Skeletal muscle tissue (tissue), 4 donors: ENCODE results near the gene CST9. TPM values are rescaled to one million over a fixed set of nuclear protein-coding genes. Genes with fewer than 3 reads are reported as not detected.

ENCODE experiments used
- H3K27ac ChIP-seq: one replicate; pipeline ENCODE4 v1.7.0; 2013; ENCODE audit warnings: mild to moderate bottlenecking, low read depth, low read length, inconsistent platforms
- H3K27me3 ChIP-seq, 3 donors: one replicate each; pipeline ENCODE4 v1.7.0; 2013; ENCODE audit warnings: low read length in 3 of 3; ENCODE audit not compliant: control insufficient read depth in 3 of 3, insufficient read depth in 3 of 3
- H3K36me3 ChIP-seq, 3 donors: one replicate each; pipeline ENCODE4 v1.7.0; 2013; ENCODE audit warnings: low read length in 3 of 3; ENCODE audit not compliant: control insufficient read depth in 3 of 3, insufficient read depth in 3 of 3
- H3K4me1 ChIP-seq, 3 donors: one replicate each; pipeline ENCODE4 v1.7.0; 2013; ENCODE audit warnings: low read length in 3 of 3, mild to moderate bottlenecking in 3 of 3; ENCODE audit not compliant: control insufficient read depth in 3 of 3, insufficient read depth in 3 of 3
- H3K4me3 ChIP-seq, 3 donors: one replicate each; pipeline ENCODE4 v1.7.0; 2013; ENCODE audit warnings: low read length in 3 of 3
- H3K9ac ChIP-seq, 3 donors: one replicate each; pipeline ENCODE4 v1.7.0; 2013; ENCODE audit warnings: low read length in 3 of 3, mild to moderate bottlenecking in 3 of 3, moderate library complexity in 2 of 3, low read depth in 1 of 3
- H3K9me3 ChIP-seq, 3 donors: one replicate each; pipeline ENCODE4 v1.7.0; 2013; ENCODE audit warnings: low read length in 3 of 3; ENCODE audit not compliant: control insufficient read depth in 3 of 3
- total RNA-seq: library from RNA; depleted of rRNA; stranded (reverse); fragments of >200 nt; gene quantifications from one replicate; pipeline ENCODE4 v1.2.3, GENCODE V29; 2014
- donor health status: Osteomylitis.

CST9 gene
- total RNA-seq, 1 donor from 2014 or later, result not detected

GRCh38 chr20:23554401-23554800 lies 51.3 kb downstream of the CST9 start:
- Histone ChIP-seq H3K27ac (no peak overlapping the region), H3K9ac (no peak overlapping the region), H3K27me3 (peaks cover 0 to 5% (median 0%) of the 10 kb centered on the region in 3 donors), H3K9me3 (peaks cover 0 to 4% (median 0%) of the 10 kb centered on the region in 3 donors), H3K36me3 (no peaks in the 10 kb centered on the region), H3K4me1 (no peaks in the 10 kb centered on the region), H3K4me3 (no peak overlapping the region)

Other genes with a start within 250 kb of the CST9 start
- 11.0 TPM for gene GZF1, start 243.7 kb downstream of the CST9 start, total RNA-seq
- 8.9 TPM for gene NAPB, start 184.4 kb downstream of the CST9 start, total RNA-seq
- gene CSTL1, start 166.2 kb downstream of the CST9 start, total RNA-seq, result not detected
- not detected for gene CST11, start 153.0 kb downstream of the CST9 start, total RNA-seq
- gene CST8, start 114.8 kb downstream of the CST9 start, total RNA-seq, result not detected
- not detected for gene CST9L, start 37.4 kb downstream of the CST9 start, total RNA-seq
- 50.1 TPM for gene CST3, start 32.0 kb upstream of the CST9 start, total RNA-seq
- not detected for gene CST4, start 83.1 kb upstream of the CST9 start, total RNA-seq
- gene CST1, start 145.0 kb upstream of the CST9 start, total RNA-seq, result not detected
- gene CST2, start 220.8 kb upstream of the CST9 start, total RNA-seq, result not detected